NCI-H1694 (cell line): ENCODE measurements around the gene LAYN.

ENCODE experiments used
- DNase-seq: peaks from one replicate; lab custom pipeline; 2025; lab: John Stamatoyannopoulos, UW

LAYN gene

GRCh38 chr11:111562692-111563389 is 22.3 kb downstream of the LAYN start:
- DNase-seq = no peak

GRCh38 chr11:111565114-111565720 is 24.7 kb downstream of the LAYN start:
- peak; percentile 58 for DNase-seq

- no peak for DNase-seq
Measured at GRCh38 chr11:111566324-111566723, 25.8 kb downstream of the LAYN start.

- DNase-seq = no peak
Measured at GRCh38 chr11:111569476-111569875, 29.0 kb downstream of the LAYN start.

- DNase-seq = no peak
Measured at GRCh38 chr11:111570796-111571195, 30.3 kb downstream of the LAYN start.

GRCh38 chr11:111571829-111572501 is 31.4 kb downstream of the LAYN start:
- no peak for DNase-seq

GRCh38 chr11:111572581-111572980 is 32.1 kb downstream of the LAYN start:
- DNase-seq = no peak

- DNase-seq = no peak
Measured at GRCh38 chr11:111573821-111574249, 33.3 kb downstream of the LAYN start.

- no peak for DNase-seq
Measured at GRCh38 chr11:111574373-111575225, 34.1 kb downstream of the LAYN start.

GRCh38 chr11:111575740-111576139 is 35.2 kb downstream of the LAYN start:
- DNase-seq = no peak

GRCh38 chr11:111577821-111578220 is 37.3 kb downstream of the LAYN start:
- no peak for DNase-seq

GRCh38 chr11:111581341-111581740 is 40.8 kb downstream of the LAYN start:
- DNase-seq = no peak

- no peak for DNase-seq
Measured at GRCh38 chr11:111582163-111582562, 41.6 kb downstream of the LAYN start.

GRCh38 chr11:111582881-111583280 is 42.4 kb downstream of the LAYN start:
- DNase-seq = no peak

- DNase-seq = no peak
Measured at GRCh38 chr11:111585371-111585770, 44.9 kb downstream of the LAYN start.

- DNase-seq = peak; percentile 41
Measured at GRCh38 chr11:111586388-111586831, 45.9 kb downstream of the LAYN start.

GRCh38 chr11:111589114-111589513 is 48.6 kb downstream of the LAYN start:
- DNase-seq = no peak

GRCh38 chr11:111589886-111590499 is 49.5 kb downstream of the LAYN start:
- DNase-seq = no peak

GRCh38 chr11:111591187-111591960 is 50.9 kb downstream of the LAYN start:
- no peak for DNase-seq

GRCh38 chr11:111592491-111592890 is 52.0 kb downstream of the LAYN start:
- no peak for DNase-seq

GRCh38 chr11:111596319-111596718 is 55.8 kb downstream of the LAYN start:
- DNase-seq = no peak
